ENCODE measurements around the gene WDR33. TPM values are rescaled to one million over a fixed set of nuclear protein-coding genes. Genes with fewer than 3 reads are reported as not detected.

Gene WDR33
- total RNA-seq, 2 experiments from 2014 or later, result 70.7 to 96.6 TPM

GRCh38 chr2:127662937-127663565 is 147.9 kb downstream of the WDR33 start:
- Histone ChIP-seq H4K20me1 (ENCODE audit: insufficient read depth, low read length) (no peaks in the 10 kb centered on the region), H3K9me2 (ENCODE audit: insufficient read depth, low read length) (no peaks in the 10 kb centered on the region), H3K4me1 (ENCODE audit: insufficient read depth, low read length, poor library complexity, severe bottlenecking) (no peaks in the 10 kb centered on the region), H3K36me3 (ENCODE audit: insufficient read depth, low read length) (no peaks in the 10 kb centered on the region), H3K4me3 (ENCODE audit: low read depth, low read length, poor library complexity, severe bottlenecking) (no peak overlapping the region), H2AFZ (ENCODE audit: low read length) (no peak overlapping the region), H3K4me2 (ENCODE audit: low read length) (no peak overlapping the region), H3K27ac (ENCODE audit: low read depth, low read length, poor library complexity, severe bottlenecking) (no peak overlapping the region), H3K9me3 (ENCODE audit: low read length) (no peaks in the 10 kb centered on the region; the same call in 1 of the 2 replicates), H3K79me2 (ENCODE audit: insufficient read depth, low read depth, low read length) (no peaks in the 10 kb centered on the region)
- intact Hi-C loops (cut with micrococcal nuclease; ENCODE audit: unreplicated experiment), result no loop called here
- ChIA-PET POLR2A (no interaction called here), CTCF (ENCODE audit: unreplicated experiment) (no interaction called here)
- TF ChIP-seq CTCF (conservative IDR thresholded peaks at IDR 0.05; ENCODE audit: low read length) (no peak), EZH2phosphoT487 (IDR thresholded peaks at IDR 0.05; ENCODE audit: borderline replicate concordance, low read depth, low read length) (no peak)
- no TSS peak for BruUV-seq (replicated peaks)
- DNase-seq (ENCODE audit: low spot score), result no peak

GRCh38 chr2:127661949-127662510 is 148.9 kb downstream of the WDR33 start:
- H3K9me2 ChIP-seq (ENCODE audit: insufficient read depth, low read length), result no peaks in the 10 kb centered on the region
- ChIA-PET POLR2A (no interaction called here), CTCF (ENCODE audit: unreplicated experiment) (no interaction called here)
- no peak overlapping the region for H2AFZ ChIP-seq (ENCODE audit: low read length)
- intact Hi-C loops (cut with micrococcal nuclease; ENCODE audit: unreplicated experiment), result no loop called here
- no peaks in the 10 kb centered on the region for H3K4me1 ChIP-seq (ENCODE audit: insufficient read depth, low read length, poor library complexity, severe bottlenecking)
- no peaks in the 10 kb centered on the region; the same call in 1 of the 2 replicates for H3K9me3 ChIP-seq (ENCODE audit: low read length)
- no peaks in the 10 kb centered on the region for H3K36me3 ChIP-seq (ENCODE audit: insufficient read depth, low read length)
- no peak for DNase-seq (ENCODE audit: low spot score)
- no peaks in the 10 kb centered on the region for H3K79me2 ChIP-seq (ENCODE audit: insufficient read depth, low read depth, low read length)
- TF ChIP-seq CTCF (conservative IDR thresholded peaks at IDR 0.05; ENCODE audit: low read length), result no peak
- no peak for TF ChIP-seq EZH2phosphoT487 (IDR thresholded peaks at IDR 0.05; ENCODE audit: borderline replicate concordance, low read depth, low read length)
- H3K27ac ChIP-seq (ENCODE audit: low read depth, low read length, poor library complexity, severe bottlenecking), result no peak overlapping the region
- no peaks in the 10 kb centered on the region for H4K20me1 ChIP-seq (ENCODE audit: insufficient read depth, low read length)
- no TSS peak for BruUV-seq (replicated peaks)
- H3K4me3 ChIP-seq (ENCODE audit: low read depth, low read length, poor library complexity, severe bottlenecking), result no peak overlapping the region
- no peak overlapping the region for H3K4me2 ChIP-seq (ENCODE audit: low read length)

- H3K36me3 ChIP-seq (ENCODE audit: insufficient read depth, low read length), result no peaks in the 10 kb centered on the region
- H3K9me3 ChIP-seq (ENCODE audit: low read length), result no peaks in the 10 kb centered on the region; the same call in 1 of the 2 replicates
- ChIA-PET CTCF (ENCODE audit: unreplicated experiment) (no interaction called here), POLR2A (no interaction called here)
- DNase-seq (ENCODE audit: low spot score), result no peak
- H3K4me3 ChIP-seq (ENCODE audit: low read depth, low read length, poor library complexity, severe bottlenecking), result no peak overlapping the region
- no peak overlapping the region for H2AFZ ChIP-seq (ENCODE audit: low read length)
- H3K27ac ChIP-seq (ENCODE audit: low read depth, low read length, poor library complexity, severe bottlenecking), result no peak overlapping the region
- H4K20me1 ChIP-seq (ENCODE audit: insufficient read depth, low read length), result no peaks in the 10 kb centered on the region
- no peaks in the 10 kb centered on the region for H3K9me2 ChIP-seq (ENCODE audit: insufficient read depth, low read length)
- no TSS peak for BruUV-seq (replicated peaks)
- no peak for TF ChIP-seq EZH2phosphoT487 (IDR thresholded peaks at IDR 0.05; ENCODE audit: borderline replicate concordance, low read depth, low read length)
- no peak for TF ChIP-seq CTCF (conservative IDR thresholded peaks at IDR 0.05; ENCODE audit: low read length)
- H3K79me2 ChIP-seq (ENCODE audit: insufficient read depth, low read depth, low read length), result no peaks in the 10 kb centered on the region
- H3K4me1 ChIP-seq (ENCODE audit: insufficient read depth, low read length, poor library complexity, severe bottlenecking), result no peaks in the 10 kb centered on the region
- intact Hi-C loops (cut with micrococcal nuclease; ENCODE audit: unreplicated experiment), result no loop called here
- no peak overlapping the region for H3K4me2 ChIP-seq (ENCODE audit: low read length)
These were observed 149.8 kb downstream of the WDR33 start for GRCh38 chr2:127661072-127661649.

Data from OCI-LY7 (cell line).